ENCODE results near the gene C8A.

C8A gene

DNA sequence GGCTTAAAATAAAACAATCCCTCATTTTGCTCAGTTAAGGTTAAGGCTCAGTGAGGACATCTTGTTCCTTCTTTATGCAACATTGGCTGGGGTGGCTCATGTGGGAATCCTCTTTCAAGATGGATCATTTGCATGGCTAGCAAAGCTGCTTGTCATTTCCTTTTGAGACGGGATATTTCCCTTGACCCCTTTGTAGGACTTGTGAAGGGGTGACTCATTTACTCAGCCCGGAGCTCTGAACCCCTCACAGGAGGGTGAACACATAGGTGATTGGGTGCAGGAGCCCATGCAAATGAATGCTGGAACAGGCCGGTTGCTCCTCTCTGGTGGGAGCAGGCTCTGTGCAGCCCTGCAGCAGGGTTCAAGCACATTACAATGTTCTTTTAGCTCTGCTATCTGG is 15.8 kb upstream of the C8A start:
- no peak for DNase-seq

- no peak for DNase-seq
Observed at GRCh38 chr1:56843544-56843943, 11.1 kb upstream of the C8A start.

- no peak for DNase-seq
Observed at GRCh38 chr1:56844545-56845136, 10.0 kb upstream of the C8A start.

GRCh38 chr1:56845343-56845742 is 9.3 kb upstream of the C8A start:
- DNase-seq, result no peak

- DNase-seq, result no peak
Observed at GRCh38 chr1:56849750-56850149, 4.8 kb upstream of the C8A start.

DNA sequence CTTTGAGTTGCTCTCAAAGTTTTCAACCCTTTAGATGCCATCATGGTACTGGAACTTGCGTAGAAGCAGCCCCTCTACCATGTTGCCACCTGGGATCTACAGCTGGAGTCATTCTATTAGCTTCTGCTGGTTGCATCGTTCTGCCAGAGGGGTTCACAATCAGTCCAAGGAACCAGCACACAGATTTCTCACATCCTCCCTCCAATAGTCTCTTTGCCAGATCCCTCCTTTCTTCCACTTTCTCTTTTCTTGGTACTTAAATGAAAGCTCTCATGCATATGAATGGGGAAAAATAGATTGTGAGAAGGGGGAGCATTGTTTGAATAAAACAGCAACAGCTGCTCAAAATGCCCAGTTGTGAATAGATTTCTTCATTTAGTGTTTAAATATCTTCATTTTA is 4.2 kb upstream of the C8A start:
- DNase-seq, result no peak

DNA sequence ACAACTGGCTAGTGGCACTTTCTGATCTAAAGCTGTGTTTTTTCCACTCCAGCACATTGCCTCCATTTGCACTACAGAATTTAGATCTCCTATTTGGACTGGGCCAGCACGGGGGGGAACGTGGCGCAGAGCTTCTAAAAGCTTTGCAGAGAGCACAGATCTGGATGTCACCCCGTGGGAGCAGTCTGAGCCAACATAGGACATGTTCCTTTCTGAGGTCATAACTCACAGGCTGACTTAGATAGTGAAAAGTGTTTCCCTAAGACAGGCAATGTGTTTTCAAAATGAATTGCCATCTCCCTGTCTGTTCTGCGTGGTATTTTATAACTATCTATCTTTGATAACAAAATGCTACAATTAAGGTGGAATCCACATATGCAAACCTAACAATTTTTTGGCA is 3.7 kb upstream of the C8A start:
- DNase-seq, result no peak

GRCh38 chr1:56852476-56852875 is 2.1 kb upstream of the C8A start:
- DNase-seq, result no peak

DNA sequence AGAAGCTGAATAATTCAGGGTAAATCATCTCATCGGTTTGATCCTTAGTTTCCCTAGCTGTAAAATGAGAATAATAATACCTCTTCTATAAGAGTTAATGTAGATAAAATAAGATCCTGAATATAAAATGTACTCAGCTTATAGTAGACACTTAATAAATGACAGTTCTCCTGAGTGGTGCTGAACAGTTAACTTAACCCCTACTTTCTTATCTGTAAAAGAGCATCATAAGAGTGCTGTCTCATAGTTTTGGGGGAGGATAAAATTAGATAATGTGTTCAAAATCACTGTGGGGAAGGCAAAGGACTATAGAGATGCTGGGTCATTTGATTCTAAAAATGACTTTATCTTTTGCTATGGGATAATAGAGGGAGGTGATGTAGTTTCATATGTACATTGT is 593 bp downstream of the C8A start:
- no peak for DNase-seq

DNA sequence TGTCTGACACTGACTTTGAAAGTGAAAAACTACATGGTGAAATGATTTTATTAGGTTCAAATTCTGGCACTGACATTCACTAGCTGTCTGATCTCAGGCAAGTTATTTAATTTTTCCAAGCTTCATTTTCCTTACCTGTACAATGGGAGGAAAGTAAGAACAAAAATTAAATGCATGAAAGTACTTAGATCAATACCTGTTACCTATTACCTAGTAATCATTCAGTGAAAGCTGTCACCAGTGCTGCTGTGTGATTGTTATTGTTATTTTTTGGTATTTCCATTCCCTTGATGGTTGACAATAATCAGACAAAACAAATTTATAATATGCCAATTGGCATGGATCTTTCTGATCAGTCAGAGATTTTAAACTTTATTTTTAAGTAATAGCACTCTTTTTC is 1.6 kb downstream of the C8A start:
- DNase-seq, result no peak

DNA sequence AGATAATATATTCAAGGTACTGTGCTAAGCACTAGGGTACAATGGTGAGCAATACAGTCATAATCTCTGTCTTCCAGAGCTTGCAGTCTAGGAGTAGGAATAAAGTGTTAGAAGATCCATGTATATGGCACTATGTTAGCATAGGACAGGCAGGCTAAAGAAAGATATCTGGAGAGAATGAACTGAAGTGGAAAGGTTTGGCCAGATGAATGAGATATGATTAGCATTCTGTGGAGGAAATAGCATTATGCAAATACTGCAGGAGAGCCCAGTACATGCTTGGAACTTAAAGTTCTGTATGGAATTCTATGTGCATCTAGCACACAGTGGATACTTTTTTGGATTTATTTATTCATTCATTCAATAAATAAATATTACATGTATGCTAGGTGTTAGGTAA is 4.7 kb downstream of the C8A start:
- no peak for DNase-seq

- DNase-seq, result no peak
Observed at GRCh38 chr1:56863265-56863992, 8.8 kb downstream of the C8A start.

- DNase-seq, result no peak
Observed at GRCh38 chr1:56864430-56864829, 9.8 kb downstream of the C8A start.

GRCh38 chr1:56866656-56867055 is 12.1 kb downstream of the C8A start:
- no peak for DNase-seq

- no peak for DNase-seq
Observed at GRCh38 chr1:56867491-56867890, 12.9 kb downstream of the C8A start.

- DNase-seq, result no peak
Observed at GRCh38 chr1:56868761-56869160, 14.2 kb downstream of the C8A start.

GRCh38 chr1:56872597-56872996 is 18.0 kb downstream of the C8A start:
- DNase-seq, result no peak

DNA sequence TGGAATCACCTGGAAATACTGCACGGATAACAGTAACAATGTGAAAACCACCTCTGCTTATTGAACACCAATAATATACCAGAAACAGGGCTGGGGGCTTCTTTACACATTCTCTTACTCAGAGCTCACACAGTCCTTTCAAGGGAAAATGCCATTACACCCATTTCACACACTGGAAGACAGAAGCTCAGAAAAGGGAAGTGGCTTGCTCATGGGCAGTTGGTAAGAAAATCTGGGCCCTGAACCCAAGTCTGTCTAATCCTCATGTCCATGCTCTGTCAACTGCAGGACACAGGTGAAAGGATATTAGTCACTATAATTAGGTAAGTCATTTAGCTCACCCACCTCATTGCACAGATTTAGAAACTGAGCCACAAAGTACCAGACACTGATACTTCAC is 18.6 kb downstream of the C8A start:
- no peak for DNase-seq

GRCh38 chr1:56874689-56875088 is 20.1 kb downstream of the C8A start:
- DNase-seq, result no peak

GRCh38 chr1:56877973-56878372 is 23.4 kb downstream of the C8A start:
- no peak for DNase-seq

DNA sequence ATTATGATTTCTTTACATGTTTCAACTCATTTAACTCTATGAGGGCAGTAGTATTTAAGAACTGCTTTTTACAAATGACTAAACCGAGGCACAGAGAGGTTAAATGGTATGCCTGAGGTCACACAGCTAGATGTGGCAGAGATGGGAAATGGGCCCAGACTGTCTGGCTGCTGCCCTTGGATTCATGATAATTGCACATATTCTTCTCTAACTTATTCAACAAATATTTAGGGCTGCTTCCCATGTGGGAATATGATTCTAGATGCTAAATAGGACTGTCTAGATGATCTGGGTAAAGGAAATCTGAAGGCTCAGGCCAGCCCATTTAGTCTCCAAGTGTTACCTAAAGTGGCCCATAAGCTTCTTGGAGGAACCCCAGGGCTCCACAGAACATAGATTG is 26.2 kb downstream of the C8A start:
- DNase-seq, result no peak

DNA sequence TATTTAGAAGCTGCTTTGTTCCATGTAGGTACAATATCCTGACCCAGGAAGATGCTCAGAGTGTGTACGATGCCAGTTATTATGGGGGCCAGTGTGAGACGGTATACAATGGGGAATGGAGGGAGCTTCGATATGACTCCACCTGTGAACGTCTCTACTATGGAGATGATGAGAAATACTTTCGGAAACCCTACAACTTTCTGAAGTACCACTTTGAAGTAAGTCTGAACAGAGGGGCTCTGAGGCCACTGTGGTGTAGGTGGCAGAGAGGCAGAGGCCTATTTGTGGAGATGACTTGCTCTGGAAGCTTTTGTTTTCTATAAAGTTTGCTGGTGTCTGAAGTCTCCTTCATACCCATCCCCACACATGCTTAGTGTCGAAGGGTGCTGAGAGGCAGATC is 26.8 kb downstream of the C8A start:
- no peak for DNase-seq

- no peak for DNase-seq
Observed at GRCh38 chr1:56890229-56890628, 35.6 kb downstream of the C8A start.

DNA sequence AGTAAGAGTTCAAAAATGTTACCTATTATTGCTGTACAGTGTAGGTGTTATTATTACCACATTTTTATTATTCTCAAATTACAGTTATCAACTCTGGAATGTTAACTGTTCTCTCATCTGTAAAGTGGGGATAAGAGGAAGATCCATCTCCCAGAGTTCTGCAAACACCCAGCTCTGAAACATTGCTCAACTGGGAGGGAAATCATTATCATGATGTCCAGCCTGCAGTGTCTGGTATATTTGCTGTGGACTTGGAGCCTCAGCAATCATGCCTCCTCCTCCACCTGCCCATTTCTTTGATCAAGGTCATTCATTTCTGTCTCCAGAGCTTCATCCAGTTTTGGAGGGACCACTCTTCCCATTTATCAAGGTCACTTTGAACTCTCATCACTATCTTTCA is 39.4 kb downstream of the C8A start:
- DNase-seq, result no peak
